ENCODE results near the gene ATF6B.

ATF6B gene

DNA sequence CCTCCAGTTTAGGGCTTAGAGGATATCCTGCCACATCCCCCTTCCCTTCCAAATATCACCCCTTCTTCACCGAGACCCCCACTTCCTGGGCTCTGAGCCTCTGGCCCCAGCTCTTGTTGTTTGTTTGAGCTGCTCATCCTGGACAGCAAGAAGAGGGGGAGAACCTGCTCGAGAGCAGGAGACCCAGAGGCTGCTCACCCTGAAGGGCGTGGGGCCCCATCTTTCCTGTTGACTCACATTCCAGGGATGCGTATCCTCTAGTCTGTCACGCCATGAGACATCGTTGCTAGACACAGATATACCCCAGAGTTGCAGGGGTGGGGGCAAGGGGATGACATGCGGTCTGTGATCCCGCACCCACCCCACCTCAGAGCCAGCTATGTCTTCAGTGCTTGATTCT, 13.2 kb downstream of the ATF6B start:
- Histone ChIP-seq H4K20me1 (ENCODE audit: insufficient read depth, low read length) (no peaks in the 10 kb centered on the region), H3K27me3 (ENCODE audit: low read depth, low read length) (no peaks in the 10 kb centered on the region), H3K79me2 (ENCODE audit: low read length) (no peaks in the 10 kb centered on the region), H3K4me2 (ENCODE audit: low read length) (no peak overlapping the region), H3K27ac (ENCODE audit: low read length) (no peak overlapping the region), H3K4me3 (ENCODE audit: low read length) (no peak overlapping the region), H3K36me3 (replicated peaks; ENCODE audit: low read depth, low read length) (peaks cover 6% of the 10 kb centered on the region), H3K9ac (ENCODE audit: low read length) (no peak overlapping the region), H3K4me1 (ENCODE audit: low read length) (no peaks in the 10 kb centered on the region; the same call in 1 of the 2 replicates), H3K9me3 (ENCODE audit: insufficient read depth, low read length) (no peaks in the 10 kb centered on the region), H2AFZ (ENCODE audit: low read depth, low read length) (no peak overlapping the region)
- TF ChIP-seq, protein P1, sequence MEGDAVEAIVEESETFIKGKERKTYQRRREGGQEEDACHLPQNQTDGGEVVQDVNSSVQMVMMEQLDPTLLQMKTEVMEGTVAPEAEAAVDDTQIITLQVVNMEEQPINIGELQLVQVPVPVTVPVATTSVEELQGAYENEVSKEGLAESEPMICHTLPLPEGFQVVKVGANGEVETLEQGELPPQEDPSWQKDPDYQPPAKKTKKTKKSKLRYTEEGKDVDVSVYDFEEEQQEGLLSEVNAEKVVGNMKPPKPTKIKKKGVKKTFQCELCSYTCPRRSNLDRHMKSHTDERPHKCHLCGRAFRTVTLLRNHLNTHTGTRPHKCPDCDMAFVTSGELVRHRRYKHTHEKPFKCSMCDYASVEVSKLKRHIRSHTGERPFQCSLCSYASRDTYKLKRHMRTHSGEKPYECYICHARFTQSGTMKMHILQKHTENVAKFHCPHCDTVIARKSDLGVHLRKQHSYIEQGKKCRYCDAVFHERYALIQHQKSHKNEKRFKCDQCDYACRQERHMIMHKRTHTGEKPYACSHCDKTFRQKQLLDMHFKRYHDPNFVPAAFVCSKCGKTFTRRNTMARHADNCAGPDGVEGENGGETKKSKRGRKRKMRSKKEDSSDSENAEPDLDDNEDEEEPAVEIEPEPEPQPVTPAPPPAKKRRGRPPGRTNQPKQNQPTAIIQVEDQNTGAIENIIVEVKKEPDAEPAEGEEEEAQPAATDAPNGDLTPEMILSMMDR (IDR thresholded peaks at IDR 0.05; ENCODE audit: low read depth, low read length) = no peak
- TF ChIP-seq EZH2phosphoT487 (IDR thresholded peaks at IDR 0.05; ENCODE audit: low read depth) = no peak

DNA sequence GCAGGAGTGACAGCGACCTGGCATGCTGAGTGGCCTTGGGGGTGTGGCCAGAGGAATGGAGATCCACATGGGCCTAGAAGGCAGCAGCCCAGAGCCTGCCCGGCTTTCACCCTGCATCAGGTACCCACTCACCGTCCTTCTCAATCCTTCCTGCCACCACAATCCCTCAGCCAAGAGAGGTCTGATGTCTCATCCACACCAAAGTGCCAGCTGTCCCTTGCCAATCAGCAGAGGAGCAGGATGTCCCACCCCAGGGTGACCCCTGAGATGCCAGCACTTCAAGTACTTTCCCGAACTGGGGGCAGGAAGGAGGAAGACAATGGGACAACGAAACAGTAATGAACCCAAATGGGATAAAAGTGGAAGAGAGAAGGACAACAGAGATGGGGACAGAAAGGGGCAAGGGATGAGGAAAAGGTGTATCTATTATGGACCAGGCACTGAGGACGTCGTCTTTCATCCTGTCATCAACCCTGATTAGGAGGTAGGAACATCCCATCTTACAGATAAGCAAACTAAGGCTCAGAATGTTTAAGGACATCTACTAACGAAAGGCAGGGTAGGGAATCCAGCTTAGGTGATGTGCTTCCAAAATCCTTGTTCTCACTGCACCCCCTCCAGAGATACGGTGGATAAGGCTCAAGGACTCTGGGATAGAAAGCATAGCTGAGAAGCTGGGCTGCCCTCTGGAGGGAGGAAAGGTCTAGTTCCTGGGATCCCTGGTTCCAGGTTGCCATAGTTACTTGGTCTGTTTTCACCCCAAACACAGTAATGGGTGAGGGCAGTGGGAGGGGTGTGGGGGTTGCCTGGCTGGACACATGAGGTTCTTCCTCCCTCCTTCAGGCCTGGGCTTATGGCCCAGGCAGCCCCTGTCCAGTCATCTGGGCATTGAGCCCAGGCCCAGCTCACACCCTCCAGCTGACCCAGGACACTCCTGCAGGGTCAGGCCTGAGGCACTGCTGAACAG, 14.4 kb downstream of the ATF6B start:
- Histone ChIP-seq H3K4me1 (ENCODE audit: low read length) (no peaks in the 10 kb centered on the region), H4K20me1 (ENCODE audit: insufficient read depth, low read length) (no peaks in the 10 kb centered on the region), H2AFZ (ENCODE audit: low read depth, low read length) (no peak overlapping the region), H3K9me3 (ENCODE audit: insufficient read depth, low read length) (no peaks in the 10 kb centered on the region), H3K79me2 (ENCODE audit: low read length) (no peaks in the 10 kb centered on the region), H3K27me3 (ENCODE audit: low read depth, low read length) (no peaks in the 10 kb centered on the region), H3K27ac (ENCODE audit: low read length) (no peak overlapping the region), H3K4me2 (ENCODE audit: low read length) (no peak overlapping the region), H3K9ac (ENCODE audit: low read length) (no peak overlapping the region), H3K4me3 (ENCODE audit: low read length) (no peak overlapping the region), H3K36me3 (replicated peaks; ENCODE audit: low read depth, low read length) (peaks cover 5% of the 10 kb centered on the region)
- TF ChIP-seq, protein P1 (IDR thresholded peaks at IDR 0.05; ENCODE audit: low read depth, low read length) = no peak
- no peak for TF ChIP-seq EZH2phosphoT487 (IDR thresholded peaks at IDR 0.05; ENCODE audit: low read depth)

DNA sequence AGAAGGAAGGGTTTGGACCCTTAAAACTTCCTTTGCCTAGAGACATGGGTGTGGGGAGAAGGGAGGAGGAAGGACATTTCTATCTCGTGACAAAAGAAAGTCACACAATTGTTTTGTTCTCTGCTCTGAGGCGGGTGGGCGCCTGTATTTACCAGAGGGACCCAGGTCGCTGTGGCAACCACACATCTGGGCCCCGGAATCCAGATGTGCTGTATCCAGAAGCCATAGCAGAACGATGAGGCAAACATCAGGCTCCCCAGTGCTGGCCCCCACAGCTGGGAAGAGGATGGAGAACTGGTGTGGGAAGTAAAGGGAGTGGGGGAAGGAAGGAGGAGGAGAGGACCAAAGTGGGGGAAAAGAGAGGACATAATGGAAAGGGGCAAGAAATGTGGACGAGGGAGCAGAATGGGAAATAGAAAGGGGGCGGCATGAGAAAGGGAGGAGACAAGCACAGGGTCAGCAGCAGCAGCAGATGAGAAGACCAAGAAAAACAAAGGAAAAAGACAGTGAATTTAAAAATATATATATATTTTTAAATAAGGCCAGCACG, 15.5 kb downstream of the ATF6B start:
- Histone ChIP-seq H3K9me3 (ENCODE audit: insufficient read depth, low read length) (no peaks in the 10 kb centered on the region), H3K4me3 (ENCODE audit: low read length) (no peak overlapping the region), H3K9ac (ENCODE audit: low read length) (no peak overlapping the region), H2AFZ (ENCODE audit: low read depth, low read length) (no peak overlapping the region), H3K4me2 (ENCODE audit: low read length) (no peak overlapping the region), H3K27me3 (ENCODE audit: low read depth, low read length) (no peaks in the 10 kb centered on the region), H4K20me1 (ENCODE audit: insufficient read depth, low read length) (no peaks in the 10 kb centered on the region), H3K79me2 (ENCODE audit: low read length) (no peaks in the 10 kb centered on the region), H3K36me3 (replicated peaks; ENCODE audit: low read depth, low read length) (peaks cover 3% of the 10 kb centered on the region), H3K27ac (ENCODE audit: low read length) (no peak overlapping the region), H3K4me1 (ENCODE audit: low read length) (no peaks in the 10 kb centered on the region)
- TF ChIP-seq, protein P1 (IDR thresholded peaks at IDR 0.05; ENCODE audit: low read depth, low read length) = no peak
- TF ChIP-seq EZH2phosphoT487 (IDR thresholded peaks at IDR 0.05; ENCODE audit: low read depth) = no peak

DNA sequence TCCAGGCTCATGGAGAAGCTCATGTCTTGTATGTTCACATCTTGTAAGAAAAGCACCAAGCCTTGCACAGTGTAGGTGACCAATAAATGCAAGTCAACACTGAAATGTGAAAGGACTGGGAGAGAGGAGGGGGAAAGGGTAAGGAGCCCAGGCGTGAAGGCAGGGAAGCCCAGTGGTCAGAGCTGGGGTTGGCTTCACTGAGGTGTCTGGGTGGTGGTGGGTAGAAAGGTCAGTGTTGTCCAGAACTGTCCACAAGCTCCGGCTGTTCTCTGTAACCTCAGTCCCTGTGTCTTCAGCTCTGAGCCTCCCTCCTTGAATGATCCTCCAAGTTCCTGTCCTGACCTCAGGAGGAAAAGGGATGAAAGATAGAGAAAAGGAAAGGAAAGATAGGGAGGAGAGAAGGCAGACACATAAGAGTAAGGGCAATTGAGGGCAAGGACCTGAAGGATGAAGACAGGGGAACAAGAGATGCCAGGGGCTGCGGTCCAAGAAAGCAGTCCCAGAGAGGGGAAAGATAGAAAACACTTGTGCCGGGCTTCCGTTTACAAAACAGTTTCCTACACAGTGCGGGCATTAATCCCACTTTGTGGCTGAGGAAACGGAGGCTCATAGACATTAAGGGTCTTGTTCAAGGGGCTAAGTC, 16.5 kb downstream of the ATF6B start:
- Histone ChIP-seq H3K4me3 (ENCODE audit: low read length) (no peak overlapping the region), H3K27me3 (ENCODE audit: low read depth, low read length) (no peaks in the 10 kb centered on the region), H3K9ac (ENCODE audit: low read length) (no peak overlapping the region), H3K27ac (ENCODE audit: low read length) (no peak overlapping the region), H3K79me2 (ENCODE audit: low read length) (no peaks in the 10 kb centered on the region), H3K36me3 (replicated peaks; ENCODE audit: low read depth, low read length) (peaks cover 1% of the 10 kb centered on the region), H2AFZ (ENCODE audit: low read depth, low read length) (no peak overlapping the region), H4K20me1 (ENCODE audit: insufficient read depth, low read length) (no peaks in the 10 kb centered on the region), H3K4me2 (ENCODE audit: low read length) (no peak overlapping the region), H3K9me3 (ENCODE audit: insufficient read depth, low read length) (no peaks in the 10 kb centered on the region), H3K4me1 (ENCODE audit: low read length) (no peaks in the 10 kb centered on the region)
- TF ChIP-seq, protein P1 (IDR thresholded peaks at IDR 0.05; ENCODE audit: low read depth, low read length) = no peak
- TF ChIP-seq EZH2phosphoT487 (IDR thresholded peaks at IDR 0.05; ENCODE audit: low read depth) = no peak
